GM12878 (cell line): Measurements from ENCODE around the gene ABHD12B. TPM values are rescaled to one million over a fixed set of nuclear protein-coding genes. Genes with fewer than 3 reads are reported as not detected.

ENCODE experiments used
- ATF7 ChIP-seq: fragments of 450-650 bp; IDR thresholded peaks from 2 replicates; pipeline ENCODE4 v1.6.1; 2016; ENCODE audit warnings: low read depth, mild to moderate bottlenecking
- CREB1 ChIP-seq: IDR thresholded peaks from 2 replicates; pipeline ENCODE4 v1.6.1; 2012; ENCODE audit warnings: low read depth, mild to moderate bottlenecking, inconsistent platforms
- EP300 ChIP-seq, 2 experiments: fragments of 150-350 bp in 1 of 2; IDR thresholded peaks; 2 replicates each; pipeline ENCODE4 v1.6.1; 2011 to 2012; ENCODE audit warnings: low read depth in 2 of 2, low read length in 2 of 2, borderline replicate concordance in 1 of 2, improper control_type of control experiment in 1 of 2, inconsistent platforms in 1 of 2; ENCODE audit not compliant: control insufficient read depth in 1 of 2
- IRF4 ChIP-seq: IDR thresholded peaks from 2 replicates; pipeline ENCODE4 v1.6.1; 2011; ENCODE audit warnings: low read depth, low read length
- IRF5 ChIP-seq: fragments of 450-650 bp; IDR thresholded peaks from 2 replicates; pipeline ENCODE4 v1.6.1; 2017; ENCODE audit warnings: borderline replicate concordance
- JUNB ChIP-seq: IDR thresholded peaks from 2 replicates; pipeline ENCODE4 v1.6.1; 2016; ENCODE audit warnings: antibody characterized with exemption, mild to moderate bottlenecking
- MYC ChIP-seq: IDR thresholded peaks from 2 replicates; pipeline ENCODE4 v1.6.1; 2011; ENCODE audit warnings: mild to moderate bottlenecking, low read length, moderate library complexity, inconsistent platforms; ENCODE audit not compliant: insufficient read depth, insufficient replicate concordance, insufficient read length, severe bottlenecking
- NR2F1 ChIP-seq: fragments of 450-650 bp; conservative IDR thresholded peaks from 2 replicates; pipeline ENCODE4 v1.6.1; 2017; ENCODE audit warnings: mild to moderate bottlenecking
- NRF1 ChIP-seq: conservative IDR thresholded peaks from 2 replicates; pipeline ENCODE4 v1.6.1; 2011; ENCODE audit warnings: mild to moderate bottlenecking, low read depth, low read length, improper control_type of control experiment
- PAX8 ChIP-seq: fragments of 450-650 bp; IDR thresholded peaks from 2 replicates; pipeline ENCODE4 v1.6.1; 2017; ENCODE audit warnings: mild to moderate bottlenecking, moderate library complexity
- PKNOX1 ChIP-seq: fragments of 450-650 bp; IDR thresholded peaks from 2 replicates; pipeline ENCODE4 v1.6.1; 2016; ENCODE audit warnings: mild to moderate bottlenecking
- POLR2AphosphoS2 ChIP-seq: IDR thresholded peaks from 2 replicates; pipeline ENCODE4 v1.6.1; 2011; ENCODE audit warnings: low read depth, mild to moderate bottlenecking, low read length, improper control_type of control experiment, moderate library complexity
- RELA ChIP-seq: fragments of 450-650 bp; IDR thresholded peaks from 2 replicates; pipeline ENCODE4 v1.8.0; 2014; ENCODE audit warnings: borderline replicate concordance; ENCODE audit not compliant: partially characterized antibody
- RUNX3 ChIP-seq: IDR thresholded peaks from 2 replicates; pipeline ENCODE4 v1.6.1; 2012; ENCODE audit warnings: low read length, inconsistent platforms
- SUZ12 ChIP-seq: fragments of 200-600 bp; sonication (generic); IDR thresholded peaks from one replicate; pipeline ENCODE4 v1.6.1; 2018; ENCODE audit warnings: antibody characterized with exemption, mild to moderate bottlenecking; ENCODE audit not compliant: unreplicated experiment
- USF2 ChIP-seq: IDR thresholded peaks from 2 replicates; pipeline ENCODE4 v1.6.1; 2011; ENCODE audit warnings: low read depth, low read length, improper control_type of control experiment, borderline replicate concordance
- ZBTB33 ChIP-seq: fragments of 450-650 bp; IDR thresholded peaks from 2 replicates; pipeline ENCODE4 v1.6.1; 2017; ENCODE audit warnings: mild to moderate bottlenecking
- ZNF207 ChIP-seq: fragments of 450-650 bp; IDR thresholded peaks from 2 replicates; pipeline ENCODE4 v1.6.1; 2014; ENCODE audit warnings: antibody characterized with exemption, mild to moderate bottlenecking, borderline replicate concordance
- ZNF24 ChIP-seq: fragments of 450-650 bp; IDR thresholded peaks from 2 replicates; pipeline ENCODE4 v1.6.1; 2017; ENCODE audit warnings: antibody characterized with exemption, mild to moderate bottlenecking
- ZNF592 ChIP-seq: fragments of 450-650 bp; IDR thresholded peaks from 2 replicates; pipeline ENCODE4 v1.6.1; 2017; ENCODE audit warnings: mild to moderate bottlenecking, moderate library complexity
- polyA plus RNA-seq, 11 experiments: library from polyadenylated mRNA; depleted of rRNA in 4 of 11; unstranded in 6 of 11; stranded (reverse) in 5 of 11; fragments of >200 nt; fragmentation: Nextera tagmentation in 4 of 11; fragmentation: Illumina TruSeq in 1 of 11; extraction: Ambion mirVana in 4 of 11; extraction: Trizol in 1 of 11; gene quantifications; 1 replicate in 1 of 11; 2 replicates in 10 of 11; pipeline versions ENCODE4 v1.2.1 to v1.2.3, GENCODE V29; 2011 to 2016; ENCODE audit warnings: inconsistent platforms in 2 of 11, missing spikeins in 2 of 11, low read depth in 1 of 11
- total RNA-seq, 4 experiments: library from RNA; depleted of rRNA in 3 of 4; stranded (reverse); fragments of >200 nt in 3 of 4; fragmentation: Illumina TruSeq in 1 of 4; extraction: Trizol in 1 of 4; gene quantifications; 2 replicates each; pipeline versions ENCODE4 v1.2.1 to v1.2.3, GENCODE V29; 2013 to 2021

ABHD12B gene
- total and polyA plus RNA-seq, 10 of the 15 experiments (the other 5 are each of a cell fraction or from before 2014, with no cell fraction given), result not detected

GRCh38 chr14:50823762-50824636, 47.9 kb upstream of the ABHD12B start (continued):
- TF ChIP-seq ZNF592, result no peak
- no peak for TF ChIP-seq ATF7
- TF ChIP-seq RUNX3, result peak; percentile 86
- no peak for TF ChIP-seq ZNF24
- TF ChIP-seq SUZ12, result no peak
- no peak for TF ChIP-seq IRF5
- TF ChIP-seq POLR2AphosphoS2, result no peak; the same call in 1 of the 2 replicates
- no peak for TF ChIP-seq PAX8
- TF ChIP-seq ZNF207, result no peak
- TF ChIP-seq JUNB, result peak; percentile 58
- peak; percentile 46 to 72; a peak in 2 of 4 replicates for TF ChIP-seq EP300 (IDR thresholded peaks at IDR 0.05; ENCODE audit: borderline replicate concordance in 1 of 2, control insufficient read depth in 1 of 2, low read depth in 2 of 2, low read length in 2 of 2)
- TF ChIP-seq PKNOX1, result 0 out of 2 replicates have a peak, but pooled peaks have one; percentile 30
- peak; percentile 45; the same call in 1 of the 2 replicates for TF ChIP-seq NR2F1
- 0 out of 2 replicates have a peak, but pooled peaks have one; percentile 7 for TF ChIP-seq CREB1
- TF ChIP-seq USF2, result no peak
- TF ChIP-seq RELA, result no peak
- no peak for TF ChIP-seq ZBTB33
- TF ChIP-seq NRF1, result no peak
- TF ChIP-seq IRF4, result 0 out of 2 replicates have a peak, but pooled peaks have one; percentile 60
- TF ChIP-seq MYC, result no peak
